SKM-1 (cell line): ENCODE results near the gene DACT2.
"Not testable (repeated sequence)": the region's sequence is repeated elsewhere in the genome, so short reads cannot be mapped to it uniquely, and the experiment has no call there.

Experiments
- DNase-seq: peaks from one replicate; lab custom pipeline; 2025; ENCODE audit not compliant: unreplicated experiment; lab: John Stamatoyannopoulos, UW

DACT2 gene

DNA sequence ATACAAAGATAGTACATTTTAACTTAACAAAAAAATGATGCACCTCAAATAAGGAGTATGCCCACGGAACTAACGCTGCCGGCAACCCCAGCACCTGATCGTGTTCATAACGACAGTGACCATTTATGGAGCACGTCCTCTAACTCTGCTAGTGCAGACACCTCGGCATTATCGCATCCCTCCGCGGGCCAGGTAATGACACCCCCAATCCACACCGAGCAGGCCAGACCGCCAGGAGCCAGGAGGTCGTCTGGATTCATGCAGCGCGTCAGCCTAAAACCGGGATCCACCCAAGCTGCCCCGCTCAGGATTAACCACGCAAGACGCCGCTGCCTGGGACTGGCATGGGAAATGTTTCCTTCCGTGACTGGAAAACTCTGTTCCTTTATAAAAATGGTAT is 34.1 kb downstream of the DACT2 start:
- no peak for DNase-seq

DNA sequence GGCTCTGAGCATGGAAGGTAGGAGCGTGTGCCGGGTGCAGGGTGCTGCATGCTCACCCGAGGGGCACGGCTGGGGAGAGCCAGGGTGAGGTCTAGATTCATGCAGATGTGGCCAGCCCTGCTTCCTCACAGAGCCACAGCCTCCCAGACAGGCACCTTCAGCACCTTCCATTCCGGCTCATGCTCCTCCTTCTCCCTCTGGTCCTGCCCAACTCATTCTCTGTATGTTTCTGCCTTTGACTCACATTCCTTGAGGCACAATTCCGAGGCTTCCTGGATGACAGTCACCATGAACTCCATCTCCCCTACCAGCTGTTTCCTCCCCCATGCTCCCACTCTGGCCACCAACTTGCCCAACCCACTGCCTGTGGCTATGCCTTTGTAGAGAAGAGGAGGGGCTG is 35.4 kb downstream of the DACT2 start:
- DNase-seq = no peak

DNA sequence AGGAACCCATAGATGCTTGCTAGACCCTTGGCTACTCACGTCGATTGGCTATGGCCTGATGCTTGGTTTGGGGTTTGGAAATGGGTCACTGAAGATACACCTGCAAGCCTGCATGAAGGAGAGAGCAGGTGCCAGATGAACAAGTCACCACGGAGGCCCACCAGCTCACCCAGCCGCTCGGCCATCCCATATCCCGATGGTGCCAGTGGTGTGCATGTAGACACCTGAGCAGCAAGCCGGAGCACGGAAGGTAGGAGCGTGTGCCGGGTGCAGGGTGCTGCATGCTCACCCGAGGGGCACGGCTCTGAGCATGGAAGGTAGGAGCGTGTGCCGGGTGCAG is 35.9 kb downstream of the DACT2 start:
- no peak for DNase-seq

DNA sequence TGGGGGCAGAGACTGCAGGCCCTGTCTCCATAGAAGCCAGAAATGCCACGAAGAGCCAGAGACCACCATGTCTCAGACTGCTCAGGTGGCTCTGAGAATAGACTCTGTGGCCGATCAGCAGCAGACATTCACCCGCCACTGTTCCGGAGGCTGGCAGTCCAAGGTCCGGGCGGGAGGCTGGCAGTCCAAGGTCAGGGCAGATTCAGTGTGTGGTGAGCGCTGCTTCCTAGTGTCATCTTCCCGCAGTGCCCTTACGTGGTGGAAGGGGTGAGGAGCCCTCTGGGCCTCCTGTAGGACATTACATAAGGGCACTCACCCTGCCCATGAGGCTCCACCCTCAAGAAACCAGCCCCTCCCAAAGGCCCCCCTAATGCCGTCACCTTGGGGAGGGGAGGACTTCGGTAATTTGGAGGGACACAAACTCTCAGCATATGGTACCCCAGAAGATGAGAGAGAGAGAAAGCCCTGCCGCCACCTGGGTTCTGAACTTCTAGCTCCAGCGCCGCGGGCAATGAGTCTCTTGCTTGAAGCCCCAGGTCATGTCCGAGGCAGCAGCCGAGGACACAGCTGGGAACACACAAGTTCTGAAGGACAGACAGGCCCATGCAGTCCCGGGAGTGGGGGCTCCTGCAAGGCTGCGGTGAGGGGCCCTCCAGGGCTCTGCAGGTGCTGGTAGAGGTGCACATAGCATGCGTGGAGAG is 36.4 kb downstream of the DACT2 start:
- DNase-seq = no peak

DNA sequence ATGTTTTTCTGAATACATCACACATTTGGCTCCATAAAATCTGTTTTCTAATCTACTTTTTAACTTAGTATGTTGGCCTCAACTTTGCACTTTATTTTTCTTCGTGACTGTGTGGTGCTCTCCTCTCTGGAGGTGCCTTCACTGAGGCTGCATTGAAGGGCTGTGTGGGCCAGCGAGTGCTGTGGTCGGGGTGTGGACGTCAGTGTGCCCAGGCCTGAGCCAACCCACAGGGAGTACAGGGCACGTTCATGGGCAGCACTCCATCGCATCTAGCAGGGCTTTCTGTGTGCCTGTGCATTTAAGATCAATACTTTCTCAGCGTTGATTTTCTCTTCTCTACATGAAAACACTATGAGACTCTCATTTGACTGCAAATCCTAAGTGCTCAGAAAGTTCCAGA is 37.8 kb downstream of the DACT2 start:
- no peak for DNase-seq

DNA sequence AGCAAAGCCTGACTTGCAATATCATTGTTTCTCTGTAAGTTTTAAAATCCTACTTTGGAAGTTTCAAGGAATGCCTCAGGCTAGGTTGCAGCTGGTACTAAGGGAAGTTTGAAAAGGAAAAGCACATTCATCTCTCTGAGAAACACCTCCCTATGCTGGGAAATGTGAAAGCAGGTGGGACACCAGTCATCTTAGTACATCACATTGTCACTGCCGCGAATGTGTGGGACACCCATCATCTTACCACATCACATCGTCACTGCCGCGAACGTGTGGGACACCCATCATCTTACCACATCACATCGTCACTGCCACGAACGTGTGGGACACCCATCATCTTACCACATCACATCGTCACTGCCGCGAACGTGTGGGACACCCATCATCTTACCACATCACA is 38.3 kb downstream of the DACT2 start:
- DNase-seq = not testable (repeated sequence)

DNA sequence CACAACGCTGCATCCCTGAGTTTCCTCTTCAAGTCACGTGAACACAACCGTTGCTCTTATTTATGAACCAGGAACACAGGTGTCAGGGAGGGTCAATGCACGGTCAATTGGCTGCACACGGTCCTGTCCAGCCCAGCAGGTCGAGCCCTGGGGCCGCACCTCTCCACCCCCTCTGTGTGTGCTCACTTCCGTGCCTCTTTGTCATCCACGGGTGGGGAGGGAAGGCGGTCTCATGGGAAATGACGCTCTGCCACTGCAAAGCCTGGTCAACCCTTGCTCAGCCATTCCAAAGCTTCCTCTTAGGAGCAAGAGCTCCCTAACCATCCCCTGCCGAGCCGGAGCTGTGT is 38.7 kb downstream of the DACT2 start:
- no peak for DNase-seq

DNA sequence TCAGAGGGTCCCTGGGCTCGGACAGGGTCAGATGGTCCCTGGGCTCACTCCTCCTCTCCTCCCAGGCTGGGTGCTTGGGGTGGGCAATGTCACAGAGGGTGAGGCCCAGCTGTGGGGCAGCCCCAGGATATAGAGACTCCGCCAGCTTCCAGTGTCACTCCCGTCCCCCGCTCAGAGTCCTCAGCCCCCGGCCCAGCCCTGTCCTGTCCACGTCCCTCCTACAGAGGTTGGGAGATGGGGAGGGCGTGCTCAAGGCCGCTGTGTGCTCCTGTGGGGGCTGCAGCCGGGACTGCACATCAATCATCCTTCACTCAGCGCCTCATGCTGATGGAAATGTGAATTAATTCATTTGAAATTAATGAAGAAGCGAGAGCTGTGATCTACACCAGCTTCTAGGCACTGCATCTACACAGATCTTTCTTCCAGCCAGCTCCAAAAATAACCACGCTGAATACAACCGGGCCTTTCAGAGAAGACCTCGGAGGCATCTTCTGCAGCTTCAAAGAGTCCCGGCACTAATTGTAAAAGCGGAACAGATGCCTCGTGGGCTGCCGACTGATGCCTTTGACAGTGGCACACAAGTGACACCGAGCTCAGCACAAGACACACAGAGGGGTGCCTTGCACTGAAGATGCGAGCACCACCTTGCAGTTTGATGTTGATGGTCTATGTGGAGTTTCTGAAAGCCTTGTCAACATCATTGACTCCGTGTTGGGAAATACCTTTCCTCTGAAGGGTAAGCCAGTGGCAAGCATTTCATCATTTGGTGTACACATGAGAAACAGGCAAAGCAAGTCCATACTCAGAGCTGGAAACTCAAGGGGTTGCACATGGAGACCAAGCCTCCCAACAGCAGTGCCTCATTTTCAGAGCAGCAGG is 39.3 kb downstream of the DACT2 start:
- DNase-seq = no peak

DNA sequence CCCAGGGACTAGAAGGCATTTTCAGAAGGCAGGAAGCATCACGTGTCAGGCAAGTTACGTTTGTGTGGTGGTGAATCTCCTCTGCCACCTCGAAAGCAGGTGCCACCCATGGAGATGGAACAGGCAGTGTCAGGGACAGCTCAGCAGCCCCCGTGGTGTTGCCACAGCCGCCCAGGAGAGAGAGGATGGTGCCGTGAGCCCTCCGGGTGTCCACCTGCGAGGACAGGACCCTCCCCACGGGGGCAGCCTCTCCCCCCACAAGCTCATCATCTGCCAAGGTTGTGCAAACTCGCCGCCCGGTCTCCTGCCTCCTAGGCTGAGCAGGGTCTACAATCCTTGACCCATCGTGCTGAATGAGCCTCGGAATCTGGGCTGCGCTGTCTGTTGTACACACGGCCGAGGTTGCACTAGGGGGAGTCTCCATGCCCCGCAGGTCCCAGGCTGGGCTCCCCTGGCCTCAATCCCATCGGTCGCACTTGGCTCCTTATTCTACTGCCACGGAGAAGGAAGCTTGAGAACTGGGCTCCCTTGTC is 40.1 kb downstream of the DACT2 start:
- DNase-seq = no peak

DNA sequence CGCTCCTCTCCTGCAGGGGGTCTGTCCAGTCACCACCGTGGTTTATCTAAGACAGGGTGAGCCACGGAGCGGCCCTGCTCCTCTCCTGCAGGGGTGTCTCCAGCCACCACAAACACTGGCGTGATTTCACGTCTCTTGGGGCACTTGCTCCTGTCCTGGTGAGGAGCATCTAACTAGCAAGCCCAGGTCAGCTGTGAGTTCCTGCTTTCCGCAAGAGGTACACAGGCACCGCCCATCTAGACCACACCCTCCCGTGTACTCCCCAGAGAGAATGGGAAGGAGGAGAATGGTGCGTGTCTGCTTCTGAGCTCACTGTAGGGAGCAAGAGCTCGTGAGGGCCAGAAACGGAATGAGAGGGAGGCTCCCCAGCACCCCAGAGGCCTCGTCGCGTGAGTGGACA is 40.7 kb downstream of the DACT2 start:
- DNase-seq = no peak

DNA sequence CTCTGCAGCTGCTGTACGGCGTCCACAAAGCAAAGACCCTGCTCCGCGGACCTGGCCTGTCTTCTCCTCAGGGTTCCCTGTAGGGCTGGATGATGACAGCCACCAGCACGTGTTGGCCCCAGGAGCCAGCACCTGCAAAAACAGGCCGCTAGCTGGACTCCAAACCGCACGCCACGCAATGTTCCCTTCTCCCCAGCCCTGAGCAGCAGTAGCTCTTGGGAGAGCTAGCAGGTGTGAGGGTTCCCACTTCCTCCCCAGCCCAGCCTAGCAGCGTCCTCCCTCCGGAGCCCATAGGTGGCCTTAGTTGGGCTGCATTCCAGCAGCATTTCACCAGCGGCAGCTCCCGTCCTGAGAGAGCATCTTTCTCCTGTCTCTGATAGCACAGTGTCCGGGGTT is 42.3 kb downstream of the DACT2 start:
- no peak for DNase-seq

DNA sequence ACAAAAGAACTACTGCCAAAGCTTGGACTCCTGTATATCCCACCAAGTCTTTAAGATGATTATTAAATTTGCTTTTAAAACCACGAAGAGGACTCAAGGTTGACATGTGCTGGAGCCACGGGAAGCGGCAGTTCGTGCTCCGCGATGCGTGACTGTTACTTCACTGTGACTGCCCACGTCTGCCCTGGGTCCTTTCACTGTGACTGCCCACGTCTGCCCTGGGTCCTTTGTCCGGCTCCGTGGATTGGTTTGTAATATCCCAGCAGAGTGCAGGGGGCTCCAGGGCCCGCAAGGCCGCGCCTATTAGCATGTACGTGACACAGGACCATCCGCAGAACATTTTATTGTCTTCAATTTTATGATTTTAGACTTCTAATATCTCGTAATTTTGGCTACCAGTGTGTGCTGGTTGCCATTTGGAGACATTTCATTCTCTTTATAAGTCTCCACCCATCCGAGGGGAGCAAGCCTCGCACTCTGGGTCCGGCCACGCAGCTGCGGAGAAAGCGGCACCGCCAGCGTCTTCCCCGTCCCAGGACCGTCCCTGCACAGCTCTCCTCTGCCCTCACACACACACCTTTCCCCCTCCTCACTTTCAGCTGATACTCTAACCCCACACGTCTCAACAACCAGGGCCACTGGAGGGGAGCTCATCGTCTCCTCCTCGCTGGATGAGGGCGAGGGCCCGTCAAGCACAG is 42.9 kb downstream of the DACT2 start:
- DNase-seq = no peak

DNA sequence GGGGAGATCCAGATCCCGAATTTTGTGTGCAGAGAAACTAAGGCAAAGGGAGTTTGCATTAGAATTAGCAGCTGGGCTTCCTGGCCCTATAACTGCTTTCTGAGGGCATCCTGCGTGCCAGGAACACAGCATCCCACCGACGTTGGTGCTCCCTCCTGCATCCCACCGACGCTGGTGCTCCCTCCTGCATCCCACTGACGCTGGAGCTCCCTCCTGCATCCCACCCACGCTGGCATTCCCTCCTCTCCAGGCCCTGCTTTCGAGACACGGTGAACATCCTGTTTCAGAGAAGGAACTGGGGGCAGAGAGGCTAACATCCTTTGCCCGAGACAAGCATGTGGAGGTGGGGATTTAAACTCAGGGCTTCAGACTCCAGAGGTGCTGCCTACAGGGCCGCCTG is 44.4 kb downstream of the DACT2 start:
- DNase-seq = no peak

DNA sequence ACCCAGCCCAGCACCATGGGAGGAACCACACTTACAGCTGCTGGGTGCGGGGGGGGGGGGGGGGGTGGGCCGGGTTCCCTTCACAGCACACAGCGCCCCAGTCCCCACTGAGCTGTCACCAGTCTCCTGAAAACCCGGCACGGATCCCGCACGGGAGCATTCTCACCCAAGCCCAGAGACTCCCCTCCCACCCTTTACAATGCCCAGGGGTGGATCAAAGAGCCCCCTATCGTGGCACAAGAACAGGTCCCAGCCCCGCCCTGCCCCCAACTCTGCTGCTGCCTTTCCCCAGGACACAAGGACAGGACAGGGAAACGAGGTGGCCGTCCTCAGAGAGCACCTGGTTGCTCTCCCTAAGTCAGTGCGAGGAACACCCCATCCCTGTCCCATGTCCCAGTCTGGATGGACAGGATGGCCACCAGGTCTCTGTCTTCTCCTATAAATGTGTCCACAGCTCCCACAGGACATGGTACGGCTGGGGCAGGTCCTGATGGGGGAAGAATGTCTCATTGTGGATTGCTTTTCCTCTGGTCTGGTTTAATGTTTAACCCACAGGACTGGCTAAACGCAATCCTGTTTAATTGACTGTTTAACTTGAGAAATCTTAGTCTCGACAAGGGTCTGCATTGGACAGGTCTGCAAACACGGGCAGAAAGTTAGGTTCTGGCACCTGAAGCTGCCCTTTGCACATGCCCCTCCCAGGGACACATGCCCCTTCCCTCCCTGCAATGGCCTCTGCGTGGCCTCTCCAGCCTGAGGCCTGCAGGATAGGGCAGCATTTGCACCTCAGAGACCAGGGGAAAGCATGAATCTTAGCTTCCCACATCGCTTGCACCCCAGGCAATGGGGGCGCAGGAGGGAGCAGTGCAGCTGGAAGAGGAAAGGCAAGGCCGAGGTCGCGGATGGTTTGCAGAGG is 45.3 kb downstream of the DACT2 start:
- no peak for DNase-seq

DNA sequence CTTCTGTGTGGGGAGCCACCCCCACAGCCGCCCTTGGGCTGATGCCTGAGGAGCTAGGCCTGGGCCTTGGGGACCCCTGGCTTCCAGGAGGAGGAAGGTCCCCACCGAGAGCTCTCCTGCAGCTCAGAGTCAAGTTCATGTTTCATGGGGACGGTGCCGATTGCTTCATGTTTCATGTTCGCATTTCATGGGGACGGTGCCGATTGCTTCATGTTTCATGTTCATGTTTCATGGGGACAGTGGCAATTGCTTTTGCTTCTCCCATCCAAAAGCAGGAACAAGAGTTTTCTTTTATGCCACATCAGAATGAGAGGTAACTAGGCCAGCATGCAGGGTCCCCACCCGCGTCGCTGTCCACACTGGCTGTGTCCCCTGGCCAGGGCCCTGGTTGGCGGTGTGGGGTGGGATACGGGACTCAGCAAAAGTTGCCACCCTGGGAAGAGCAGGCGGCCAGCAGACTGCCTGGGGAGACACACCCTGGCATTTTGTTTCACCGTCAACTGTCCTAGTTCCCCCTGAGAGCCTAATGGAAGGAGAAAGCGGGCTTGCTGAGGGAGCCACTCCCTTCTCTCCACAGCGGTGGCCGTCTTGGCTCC is 46.0 kb downstream of the DACT2 start:
- no peak for DNase-seq

DNA sequence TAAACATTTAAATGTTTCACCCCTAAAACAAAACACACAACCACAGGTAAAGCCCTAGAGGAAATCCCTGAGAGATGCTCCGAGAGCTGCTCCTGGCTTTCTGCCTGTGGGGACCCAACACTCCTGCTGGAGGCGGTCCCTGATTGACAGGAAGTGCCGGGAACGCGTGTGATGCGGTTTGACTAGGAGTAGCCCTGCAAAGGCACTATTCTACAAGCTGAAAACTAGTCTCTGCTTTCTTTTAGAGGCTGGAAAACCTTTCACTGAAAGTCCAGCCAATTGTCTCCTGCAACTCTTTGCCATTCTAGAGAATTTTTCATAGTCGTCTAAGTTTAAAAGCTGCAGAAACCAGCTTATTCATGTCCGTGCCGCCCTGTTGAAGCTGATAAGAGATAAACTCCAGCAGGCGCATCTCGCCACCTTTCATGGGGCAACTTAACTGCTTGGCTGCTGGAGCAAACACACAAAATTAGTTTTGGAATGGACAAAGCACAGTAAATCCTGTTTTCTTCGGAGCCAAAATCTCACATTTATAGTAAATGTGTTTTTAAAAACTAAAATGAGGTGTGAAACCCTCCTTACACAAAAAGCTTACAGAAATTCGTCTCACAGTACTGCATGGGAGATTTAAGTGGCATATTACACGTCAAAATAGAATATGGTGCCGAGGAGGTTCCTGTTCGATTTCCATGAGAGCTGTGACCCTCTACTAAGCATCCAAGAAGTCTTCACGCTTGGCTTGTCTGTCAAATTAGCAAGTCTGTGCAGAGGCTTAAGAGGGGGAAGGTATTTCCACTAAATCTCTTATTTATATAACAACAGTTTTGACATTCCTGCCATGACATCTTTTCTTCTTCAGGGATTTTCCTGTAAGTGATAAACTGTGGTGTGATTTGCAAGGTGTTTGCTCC is 46.9 kb downstream of the DACT2 start:
- DNase-seq = no peak

DNA sequence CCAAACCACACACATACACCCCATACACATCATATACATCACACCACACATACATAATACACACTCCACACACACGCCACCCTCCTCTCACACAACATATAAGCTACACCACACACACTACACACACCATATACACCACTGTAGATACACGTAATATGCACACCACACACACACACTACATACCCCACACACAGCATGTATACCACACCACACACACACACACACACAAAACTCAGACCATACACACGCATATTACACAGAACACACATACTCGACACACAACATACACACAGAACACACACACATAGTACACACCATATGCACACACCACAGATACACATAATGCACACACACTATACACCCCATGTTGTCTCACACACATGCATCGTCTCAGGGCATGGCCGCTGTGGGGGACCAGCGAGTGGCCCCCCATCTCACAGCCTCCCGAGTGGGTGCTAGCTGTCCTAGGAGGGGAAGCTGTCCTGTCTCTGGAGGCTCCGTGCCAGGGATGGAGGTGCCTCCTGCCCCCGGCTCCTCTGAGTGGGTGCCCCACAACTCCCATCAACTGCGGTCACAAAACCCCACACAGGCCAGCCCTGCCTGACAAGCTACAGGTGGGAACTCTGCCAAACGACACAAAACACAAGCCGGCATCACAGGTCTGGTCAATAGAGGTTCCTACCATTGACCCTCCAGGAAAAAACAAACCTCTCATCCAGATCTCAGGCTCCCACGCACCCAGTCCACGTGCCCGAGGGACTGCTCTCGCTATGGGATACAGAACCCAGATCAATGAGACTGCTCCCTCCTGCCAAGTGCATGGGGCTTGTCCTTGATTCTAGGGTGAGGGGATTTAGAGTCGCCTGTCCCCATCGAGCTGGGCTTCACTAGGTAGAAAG is 49.1 kb downstream of the DACT2 start:
- DNase-seq = no peak

DNA sequence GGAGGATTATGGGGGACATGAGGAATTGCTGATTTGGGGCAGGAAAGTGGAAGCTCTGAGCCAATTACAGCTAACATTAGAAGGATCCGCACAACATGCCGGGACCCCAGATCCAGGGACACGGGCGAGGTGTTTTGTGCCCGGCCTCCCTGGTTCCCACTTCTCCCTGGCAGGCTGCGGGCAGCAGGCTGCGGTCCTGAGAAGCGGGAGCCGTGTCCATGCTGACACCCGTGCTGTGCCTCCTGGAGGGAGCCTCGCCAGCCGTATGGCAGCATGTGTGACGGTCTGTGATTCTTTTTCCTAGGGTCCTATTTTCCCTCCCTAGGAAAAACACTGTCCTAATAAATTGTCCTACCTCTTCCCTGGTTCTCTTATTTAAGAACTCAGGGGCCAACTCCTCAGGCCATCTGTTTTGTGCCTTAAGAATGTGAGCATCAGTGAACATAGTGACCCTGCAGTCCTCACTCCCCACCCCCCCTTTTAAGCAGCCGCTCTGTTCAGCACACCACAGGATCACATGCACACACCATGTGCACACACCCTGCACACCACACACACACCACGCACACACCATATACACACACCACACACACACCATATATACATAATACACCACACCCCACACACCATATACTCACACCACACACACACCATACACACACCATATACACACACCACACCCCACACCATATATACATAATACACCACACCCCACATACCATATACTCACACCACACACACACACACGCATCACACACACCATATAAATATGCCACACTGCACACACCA is 49.9 kb downstream of the DACT2 start:
- DNase-seq = no peak
